Activated T-cell treated with anti-CD3 and anti-CD28 coated beads for 1 hour (primary cell): ENCODE measurements around the gene OLAH.

Experiments
- DNase-seq: peaks from one replicate; pipeline ENCODE4 v3.0.0-alpha.2; 2020; ENCODE audit warnings: low read depth

The OLAH gene

DNA sequence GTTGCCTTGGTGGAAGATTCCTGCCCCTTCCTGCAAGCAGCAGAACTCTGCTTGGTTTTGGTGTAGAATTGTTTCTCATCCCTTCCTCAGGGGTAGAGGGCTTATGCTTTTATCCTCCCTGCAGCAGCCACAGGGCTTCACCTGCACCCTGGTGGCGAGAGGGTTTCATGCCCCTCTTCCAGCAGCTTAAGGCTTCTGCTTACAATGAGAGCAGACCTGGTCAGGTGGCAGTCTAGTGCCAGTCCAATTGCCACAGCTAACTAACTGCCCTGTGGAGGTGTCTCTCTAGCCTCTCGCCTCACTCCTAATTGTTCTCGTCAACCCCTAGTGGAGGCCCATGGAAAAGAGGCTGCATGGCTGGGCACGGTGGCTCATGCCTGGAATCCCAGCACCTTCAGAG, 25.5 kb downstream of the OLAH start:
- no peak for DNase-seq

DNA sequence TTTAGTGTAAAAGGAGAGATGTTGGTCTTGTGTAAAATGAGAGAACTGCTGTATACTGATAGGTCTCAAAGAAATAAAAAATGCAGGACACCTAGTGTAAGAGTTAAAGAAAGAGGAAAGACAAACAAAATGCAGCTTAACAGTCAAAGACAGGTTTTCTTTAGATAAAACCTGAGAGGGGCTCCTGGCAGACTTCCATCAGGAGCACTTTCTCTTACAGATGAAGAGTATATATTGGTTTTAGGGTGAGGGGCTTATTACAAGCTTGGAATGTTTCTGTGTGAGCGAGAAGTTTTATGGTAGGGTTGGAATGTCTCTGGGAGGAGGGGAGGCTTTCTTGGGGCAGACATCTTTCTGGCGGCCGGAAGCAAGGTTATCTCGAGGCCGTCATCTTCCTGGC, 28.6 kb downstream of the OLAH start:
- no peak for DNase-seq

DNA sequence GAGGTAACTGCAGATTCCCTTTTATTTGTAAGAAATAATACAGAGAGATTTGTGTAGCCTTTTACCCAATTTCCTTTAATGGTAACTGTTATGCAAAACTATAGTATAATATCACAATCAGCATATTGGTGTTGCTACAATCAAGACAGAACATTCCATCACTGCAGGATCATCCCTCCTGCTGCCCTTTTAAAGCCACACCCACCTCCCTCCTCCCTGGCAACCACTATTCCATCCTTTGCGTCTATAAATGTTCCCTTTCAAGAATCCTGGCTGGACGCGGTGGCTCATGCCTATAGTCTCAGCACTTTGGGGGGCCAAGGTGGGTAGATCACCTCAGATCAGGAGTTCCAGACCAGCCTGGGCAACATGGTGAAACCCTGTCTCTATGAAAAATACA, 31.7 kb downstream of the OLAH start:
- no peak for DNase-seq

DNA sequence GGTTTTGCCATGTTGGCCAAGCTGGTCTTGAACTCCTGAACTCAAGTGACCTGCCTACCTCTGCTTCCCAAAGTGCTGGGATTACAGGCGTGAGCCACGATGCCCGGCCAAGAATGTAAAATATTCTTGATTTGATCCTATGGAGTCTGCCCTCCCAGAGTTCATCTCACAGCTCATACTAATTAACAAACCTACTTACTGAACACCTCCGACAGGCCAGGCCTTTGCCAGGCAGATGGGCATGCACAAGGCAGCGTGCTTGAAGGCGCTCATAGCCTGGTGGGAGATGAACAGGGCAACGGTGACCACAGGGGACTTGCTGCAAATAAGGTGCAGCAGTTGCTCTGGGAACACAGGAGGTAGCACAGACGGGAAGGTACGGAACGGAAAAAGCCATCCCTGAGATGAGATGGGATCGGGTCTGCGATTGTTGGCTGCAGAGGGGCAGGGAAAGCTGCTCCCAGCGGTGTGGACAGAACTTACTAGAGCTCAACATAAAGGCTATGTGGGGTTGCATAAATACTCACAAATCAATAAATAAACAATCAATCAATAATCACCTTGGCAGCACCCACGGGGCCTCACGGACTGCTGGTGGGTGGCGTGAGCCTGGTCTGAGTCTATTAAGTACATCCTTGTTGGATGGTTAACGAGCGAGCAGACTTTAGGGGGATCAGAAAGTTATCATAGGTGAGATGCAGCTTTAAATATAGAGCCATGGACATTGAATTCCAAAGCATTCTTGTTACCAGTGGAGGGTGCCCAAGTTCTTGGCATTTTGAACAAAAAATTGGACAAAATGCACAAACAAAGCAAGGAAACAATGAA, 40.1 kb downstream of the OLAH start:
- no peak for DNase-seq

GRCh38 chr10:15084502-15084922, 40.8 kb downstream of the OLAH start:
- no peak for DNase-seq

DNA sequence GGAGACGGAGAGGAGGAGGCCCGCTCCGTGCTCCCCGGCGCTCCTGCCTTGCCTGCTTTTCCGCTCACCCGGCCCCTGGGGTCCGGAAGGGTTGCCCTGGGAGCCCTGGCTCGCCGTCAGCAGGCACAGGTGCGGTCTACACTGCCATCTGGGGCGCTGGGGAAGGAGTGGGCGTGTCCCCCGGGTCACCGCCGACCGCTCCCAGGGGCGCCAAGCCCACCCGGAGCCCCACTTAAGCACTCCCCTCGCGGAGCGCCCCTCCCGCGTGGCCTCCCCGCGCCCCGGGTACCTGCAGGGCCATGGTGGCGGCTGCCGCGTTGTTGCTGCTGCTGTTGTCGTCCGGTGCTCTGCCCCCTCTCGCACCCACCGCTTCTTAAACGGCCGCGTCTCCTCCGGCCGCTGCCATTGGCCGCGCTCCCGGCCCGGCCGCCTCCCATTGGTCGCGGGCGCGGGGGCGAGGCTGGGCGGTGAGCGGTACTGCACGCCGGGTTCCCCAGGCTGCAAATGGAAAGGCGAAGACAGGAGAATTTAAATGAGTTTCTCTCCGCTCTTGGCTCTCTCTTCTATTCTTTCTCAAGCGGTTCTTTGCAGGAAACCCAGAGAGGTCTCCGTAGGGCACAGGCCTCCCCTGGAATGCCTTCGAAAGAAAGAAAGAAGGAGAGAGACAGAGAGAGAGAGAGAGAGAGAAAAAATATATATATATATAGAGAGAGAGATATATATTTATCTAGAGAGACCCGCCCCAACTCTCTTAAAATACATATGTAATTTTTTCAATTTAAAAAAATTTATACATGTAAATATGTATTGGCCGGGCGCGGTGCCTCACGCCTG, 44.9 kb downstream of the OLAH start, which contains the start of gene ACBD7:
Gene ACBD7, minus strand, starts transcription at position 349 of the 834 bp plus-strand sequence. Its CDS starts 48 bp downstream, at position 301.
- peak; percentile 70 for DNase-seq

- no peak for DNase-seq
These were observed 47.7 kb downstream of the OLAH start for GRCh38 chr10:15091418-15091817.

DNA sequence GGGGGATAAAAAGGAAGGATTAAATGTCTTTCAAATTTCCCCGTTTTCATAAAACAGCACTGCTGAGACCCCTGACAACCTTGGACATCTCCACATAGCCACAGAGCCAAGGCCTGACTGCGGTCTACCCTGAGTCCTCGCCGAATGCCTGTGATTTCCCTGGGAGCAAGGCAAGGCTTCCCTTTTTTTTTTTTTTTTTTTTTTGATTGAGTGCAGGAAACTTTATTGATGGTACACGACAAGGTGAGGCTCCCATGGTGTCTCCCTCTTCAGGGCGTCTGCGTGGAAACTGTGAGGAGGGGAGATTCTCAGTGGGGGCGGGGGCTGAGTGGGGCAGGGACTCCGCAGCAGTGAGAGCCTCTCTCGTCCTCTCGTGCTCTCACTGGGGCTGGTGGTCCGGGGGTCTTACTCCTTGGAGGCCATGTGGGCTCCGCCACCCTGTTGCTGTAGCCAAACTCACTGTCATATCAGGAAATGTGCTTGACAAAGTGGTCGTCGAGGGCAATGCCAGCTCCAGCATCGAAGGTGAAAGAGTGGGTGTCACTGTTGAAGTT, 49.2 kb downstream of the OLAH start:
- no peak for DNase-seq

GRCh38 chr10:15096661-15097010, 52.9 kb downstream of the OLAH start:
- no peak for DNase-seq

- peak; percentile 97 for DNase-seq
These were observed 53.5 kb downstream of the OLAH start, which contains the start of gene RPP38 for GRCh38 chr10:15097011-15097812. Gene RPP38, plus strand, starts transcription at chr10:15097355. Its CDS starts 5,960 bp downstream, at chr10:15103315.

GRCh38 chr10:15099886-15100285, 56.1 kb downstream of the OLAH start:
- DNase-seq = no peak

- no peak for DNase-seq
These were observed 59.8 kb downstream of the OLAH start for GRCh38 chr10:15103513-15103912.

GRCh38 chr10:15106352-15107013, 62.7 kb downstream of the OLAH start:
- peak; percentile 58 for DNase-seq

- no peak for DNase-seq
These were observed 68.9 kb downstream of the OLAH start for GRCh38 chr10:15112657-15113056.

GRCh38 chr10:15113766-15114165, 70.0 kb downstream of the OLAH start:
- no peak for DNase-seq

GRCh38 chr10:15116225-15116624, 72.5 kb downstream of the OLAH start:
- no peak for DNase-seq

DNA sequence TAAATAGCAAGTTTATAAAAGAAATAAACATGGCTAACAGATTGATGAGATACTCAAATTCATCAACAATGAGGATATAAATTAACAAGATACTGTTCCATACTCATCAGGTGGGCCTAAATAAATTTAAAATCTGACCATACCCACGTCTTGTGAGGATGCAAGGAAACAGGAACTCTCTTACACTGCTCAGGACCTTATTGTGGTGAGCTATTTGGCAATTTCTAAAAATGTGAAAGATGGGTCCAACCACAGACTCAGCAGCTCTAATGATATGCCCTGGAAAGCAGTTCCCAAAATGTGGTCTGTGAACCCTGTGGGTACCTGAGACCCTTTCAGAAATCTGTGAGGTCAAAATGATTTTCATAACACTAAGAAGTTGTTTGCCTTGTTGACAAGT, 74.9 kb downstream of the OLAH start:
- no peak for DNase-seq

DNA sequence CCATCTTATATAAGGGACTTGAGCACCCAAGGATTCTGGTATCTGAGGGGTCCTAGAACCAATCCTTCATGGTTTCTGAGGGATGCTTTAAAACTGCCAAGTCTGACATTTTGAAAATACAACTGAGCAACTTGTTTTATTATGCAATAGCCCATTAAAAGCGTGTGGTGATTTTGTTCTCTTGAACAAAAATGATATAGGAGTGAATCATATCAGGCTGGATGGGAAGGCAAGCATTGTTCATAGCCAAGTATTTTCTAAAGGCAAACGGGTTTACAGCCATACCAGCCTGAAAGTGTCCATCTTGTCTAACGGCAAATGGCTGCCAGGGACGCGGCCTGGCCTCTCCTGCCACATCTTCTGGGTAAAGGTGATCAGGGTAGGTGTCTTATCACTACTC, 76.8 kb downstream of the OLAH start:
- no peak for DNase-seq

DNA sequence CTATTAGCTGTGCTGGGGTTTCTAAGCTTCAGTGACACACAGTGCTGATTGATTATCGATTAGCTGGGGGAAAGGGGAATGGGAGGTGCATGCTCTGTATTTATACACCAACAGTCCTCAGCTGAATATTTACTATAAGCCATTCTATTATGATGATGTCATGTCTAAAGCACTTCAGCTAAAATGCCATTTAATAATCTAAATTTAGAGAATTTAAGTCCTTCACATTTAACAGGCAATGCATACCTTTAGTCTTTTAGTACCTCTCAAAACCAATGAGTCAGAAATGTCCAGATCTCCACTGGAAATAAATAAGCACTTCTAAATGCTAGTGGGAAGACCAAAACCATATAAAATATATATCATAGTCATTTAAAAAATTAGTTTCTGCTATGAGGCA, 78.0 kb downstream of the OLAH start:
- no peak for DNase-seq

DNA sequence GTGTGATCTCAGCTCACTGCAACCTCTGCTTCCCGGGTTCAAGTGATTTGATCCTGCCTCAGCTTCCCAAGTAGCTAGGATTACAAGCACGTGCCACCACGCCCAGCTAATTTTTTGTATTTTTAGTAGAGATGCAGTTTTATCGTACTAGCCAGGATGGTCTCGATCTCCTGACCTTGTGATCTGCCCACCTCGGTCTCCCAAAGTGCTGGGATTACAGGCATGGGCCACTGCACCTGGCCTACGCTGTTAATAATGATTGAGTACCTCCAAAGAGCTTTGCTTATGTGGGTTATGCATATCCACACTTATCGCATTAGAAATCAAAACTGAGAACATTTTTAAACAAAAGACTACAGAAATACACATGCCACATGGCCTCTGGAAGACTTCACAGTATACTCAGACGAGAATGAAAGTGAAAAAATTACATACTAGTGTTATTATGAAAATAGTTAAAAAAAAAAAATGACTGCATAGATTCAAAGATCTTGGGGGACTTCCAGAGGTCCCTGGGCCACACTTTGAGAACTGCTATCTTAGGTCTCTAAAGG, 78.8 kb downstream of the OLAH start:
- no peak for DNase-seq
